Stomach smooth muscle (tissue), 2 donors: Measurements from ENCODE around the gene ETS2.
A peak's percentile ranks its signal among the peaks of the same experiment; 100 is the strongest.

Experiments
- H3K27ac ChIP-seq: one replicate; pipeline ENCODE4 v1.7.0; 2013; ENCODE audit warnings: mild to moderate bottlenecking, low read length, inconsistent platforms
- H3K27me3 ChIP-seq, 2 donors: one replicate each; pipeline ENCODE4 v1.7.0; 2013; ENCODE audit warnings: low read length in 2 of 2; ENCODE audit not compliant: insufficient read depth in 2 of 2, control insufficient read depth in 1 of 2
- H3K36me3 ChIP-seq, 2 donors: one replicate each; pipeline ENCODE4 v1.7.0; 2013; ENCODE audit warnings: low read length in 2 of 2; ENCODE audit not compliant: control insufficient read depth in 2 of 2, insufficient read depth in 2 of 2
- H3K4me1 ChIP-seq: one replicate; pipeline ENCODE4 v1.7.0; 2013; ENCODE audit warnings: low read length; ENCODE audit not compliant: control insufficient read depth, insufficient read depth
- H3K4me3 ChIP-seq, 2 donors: one replicate each; pipeline ENCODE4 v1.7.0; 2013; ENCODE audit warnings: low read length in 2 of 2
- H3K9ac ChIP-seq, 2 donors: one replicate each; pipeline ENCODE4 v1.7.0; 2013; ENCODE audit warnings: low read length in 2 of 2, mild to moderate bottlenecking in 1 of 2
- H3K9me3 ChIP-seq, 2 donors: one replicate each; pipeline ENCODE4 v1.7.0; 2013; ENCODE audit warnings: low read length in 2 of 2; ENCODE audit not compliant: control insufficient read depth in 2 of 2
- donor health status: healthy.
- donor health status: Pancreatic carcinoma.

ETS2 gene

GRCh38 chr21:38830671-38831525, 25.2 kb downstream of the ETS2 start:
- H3K9me3 ChIP-seq: peaks cover 0 to 9% of the 10 kb centered on the region in 2 donors
- no peak overlapping the region for H3K9ac ChIP-seq
- H3K4me1 ChIP-seq: peaks cover 3% of the 10 kb centered on the region
- H3K27ac ChIP-seq: no peak overlapping the region
- H3K4me3 ChIP-seq: no peak overlapping the region
- H3K27me3 ChIP-seq: no peaks in the 10 kb centered on the region
- H3K36me3 ChIP-seq: no peaks in the 10 kb centered on the region

- Histone ChIP-seq H3K9ac (no peak overlapping the region), H3K4me1 (peaks cover 3% of the 10 kb centered on the region), H3K36me3 (no peaks in the 10 kb centered on the region), H3K9me3 (peaks cover 0 to 2% of the 10 kb centered on the region in 2 donors), H3K27me3 (no peaks in the 10 kb centered on the region), H3K4me3 (no peak overlapping the region), H3K27ac (peak overlapping the region; percentile 53)
These were observed 26.1 kb downstream of the ETS2 start for GRCh38 chr21:38831526-38832467.

- H3K4me3 ChIP-seq: no peak overlapping the region
- peaks cover 3% of the 10 kb centered on the region for H3K4me1 ChIP-seq
- H3K27me3 ChIP-seq: no peaks in the 10 kb centered on the region
- no peaks in the 10 kb centered on the region for H3K36me3 ChIP-seq
- H3K27ac ChIP-seq: no peak overlapping the region
- no peak overlapping the region for H3K9ac ChIP-seq
- H3K9me3 ChIP-seq: no peaks in the 10 kb centered on the region
These were observed 26.9 kb downstream of the ETS2 start for GRCh38 chr21:38832664-38833063.

- Histone ChIP-seq H3K27ac (no peak overlapping the region), H3K9ac (no peak overlapping the region), H3K27me3 (no peaks in the 10 kb centered on the region), H3K4me3 (no peak overlapping the region), H3K36me3 (no peaks in the 10 kb centered on the region), H3K9me3 (no peaks in the 10 kb centered on the region), H3K4me1 (peaks cover 3% of the 10 kb centered on the region)
These were observed 27.4 kb downstream of the ETS2 start for GRCh38 chr21:38833117-38833516.

- no peaks in the 10 kb centered on the region for H3K36me3 ChIP-seq
- no peak overlapping the region for H3K4me3 ChIP-seq
- H3K4me1 ChIP-seq: peaks cover 3% of the 10 kb centered on the region
- no peak overlapping the region for H3K9ac ChIP-seq
- H3K9me3 ChIP-seq: no peaks in the 10 kb centered on the region
- no peaks in the 10 kb centered on the region for H3K27me3 ChIP-seq
- no peak overlapping the region for H3K27ac ChIP-seq
These were observed 29.0 kb downstream of the ETS2 start for GRCh38 chr21:38834725-38835124.

GRCh38 chr21:38837806-38838461, 32.2 kb downstream of the ETS2 start:
- Histone ChIP-seq H3K4me3 (no peak overlapping the region), H3K27me3 (no peaks in the 10 kb centered on the region), H3K4me1 (no peaks in the 10 kb centered on the region), H3K9me3 (peaks cover 0 to 3% of the 10 kb centered on the region in 2 donors), H3K9ac (no peak overlapping the region), H3K36me3 (no peaks in the 10 kb centered on the region), H3K27ac (no peak overlapping the region)

- Histone ChIP-seq H3K9ac (no peak overlapping the region), H3K27ac (no peak overlapping the region), H3K4me3 (no peak overlapping the region)
These were observed 33.0 kb downstream of the ETS2 start for GRCh38 chr21:38838598-38839327.

GRCh38 chr21:38839328-38840286, 33.9 kb downstream of the ETS2 start:
- Histone ChIP-seq H3K27ac (no peak overlapping the region), H3K36me3 (no peaks in the 10 kb centered on the region)

More at GRCh38 chr21:38838598-38839327, 33.0 kb downstream of the ETS2 start:
- H3K4me1 ChIP-seq: no peaks in the 10 kb centered on the region
- no peaks in the 10 kb centered on the region for H3K36me3 ChIP-seq
- no peaks in the 10 kb centered on the region for H3K27me3 ChIP-seq
- peaks cover 0 to 3% of the 10 kb centered on the region in 2 donors for H3K9me3 ChIP-seq

GRCh38 chr21:38840456-38841300, 34.9 kb downstream of the ETS2 start:
- no peak overlapping the region for H3K9ac ChIP-seq
- H3K36me3 ChIP-seq: no peaks in the 10 kb centered on the region
- H3K9me3 ChIP-seq: peaks cover 0 to 3% of the 10 kb centered on the region in 2 donors
- H3K27ac ChIP-seq: no peak overlapping the region
- H3K27me3 ChIP-seq: no peaks in the 10 kb centered on the region
- no peaks in the 10 kb centered on the region for H3K4me1 ChIP-seq
- H3K4me3 ChIP-seq: no peak overlapping the region

More at GRCh38 chr21:38839328-38840286, 33.9 kb downstream of the ETS2 start:
- Histone ChIP-seq H3K27me3 (no peaks in the 10 kb centered on the region), H3K9me3 (peaks cover 0 to 3% of the 10 kb centered on the region in 2 donors), H3K4me1 (no peaks in the 10 kb centered on the region), H3K9ac (no peak overlapping the region), H3K4me3 (no peak overlapping the region)
